ENCODE data around the gene REV3L.

- TF ChIP-seq CTCF (IDR thresholded peaks at IDR 0.05), result no peak
- TF ChIP-seq ZFX (IDR thresholded peaks at IDR 0.05; ENCODE audit: borderline replicate concordance), result no peak
Observed at GRCh38 chr6:111399626-111400025, 83.4 kb downstream of the REV3L start.
